ENCODE data around the gene USP13.

DNA sequence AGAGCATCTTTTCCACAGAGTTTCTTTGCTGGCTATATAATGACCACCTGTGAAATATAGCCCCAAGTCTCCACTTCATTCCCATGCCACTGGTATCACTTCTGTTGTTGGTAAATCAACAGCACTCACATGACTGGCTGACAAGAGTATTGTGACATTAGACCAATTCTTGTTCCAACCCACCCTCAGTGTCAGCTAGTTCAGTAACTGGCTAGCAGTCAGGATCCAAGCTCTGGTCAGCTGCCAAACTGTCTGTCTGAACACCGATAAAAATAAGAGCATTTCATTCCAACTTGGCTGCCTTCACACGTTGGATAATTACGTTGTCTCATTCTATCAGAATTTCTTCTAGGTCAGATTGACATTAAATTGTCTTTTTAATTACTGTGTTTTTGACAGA lies 166.5 kb downstream of the USP13 start:
- TF ChIP-seq EP300 (IDR thresholded peaks at IDR 0.05) = no peak
- TF ChIP-seq POLR2A (IDR thresholded peaks at IDR 0.05) = no peak
- no peak for TF ChIP-seq CTCF (IDR thresholded peaks at IDR 0.05)
- no peak for TF ChIP-seq POLR2AphosphoS5 (IDR thresholded peaks at IDR 0.05)
